Measurements from ENCODE around the gene TMEM208.

- TF ChIP-seq ZNF747 (CRISPR knock-in tag; IDR thresholded peaks at IDR 0.05; ENCODE audit: borderline replicate concordance) (no peak), KLF9 (CRISPR knock-in tag; IDR thresholded peaks at IDR 0.05; ENCODE audit: low read depth) (no peak), PPARG (CRISPR knock-in tag; conservative IDR thresholded peaks at IDR 0.05) (no peak), SOX13 (IDR thresholded peaks at IDR 0.05) (no peak), SOX13 (CRISPR knock-in tag; conservative IDR thresholded peaks at IDR 0.05 in 1 of 2, IDR thresholded peaks at IDR 0.05 in 1 of 2) (no peak), KLF16 (CRISPR knock-in tag; IDR thresholded peaks at IDR 0.05) (no peak)
- TF ChIP-seq, protein P1, sequence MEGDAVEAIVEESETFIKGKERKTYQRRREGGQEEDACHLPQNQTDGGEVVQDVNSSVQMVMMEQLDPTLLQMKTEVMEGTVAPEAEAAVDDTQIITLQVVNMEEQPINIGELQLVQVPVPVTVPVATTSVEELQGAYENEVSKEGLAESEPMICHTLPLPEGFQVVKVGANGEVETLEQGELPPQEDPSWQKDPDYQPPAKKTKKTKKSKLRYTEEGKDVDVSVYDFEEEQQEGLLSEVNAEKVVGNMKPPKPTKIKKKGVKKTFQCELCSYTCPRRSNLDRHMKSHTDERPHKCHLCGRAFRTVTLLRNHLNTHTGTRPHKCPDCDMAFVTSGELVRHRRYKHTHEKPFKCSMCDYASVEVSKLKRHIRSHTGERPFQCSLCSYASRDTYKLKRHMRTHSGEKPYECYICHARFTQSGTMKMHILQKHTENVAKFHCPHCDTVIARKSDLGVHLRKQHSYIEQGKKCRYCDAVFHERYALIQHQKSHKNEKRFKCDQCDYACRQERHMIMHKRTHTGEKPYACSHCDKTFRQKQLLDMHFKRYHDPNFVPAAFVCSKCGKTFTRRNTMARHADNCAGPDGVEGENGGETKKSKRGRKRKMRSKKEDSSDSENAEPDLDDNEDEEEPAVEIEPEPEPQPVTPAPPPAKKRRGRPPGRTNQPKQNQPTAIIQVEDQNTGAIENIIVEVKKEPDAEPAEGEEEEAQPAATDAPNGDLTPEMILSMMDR (CRISPR knock-in tag; IDR thresholded peaks at IDR 0.05): no peak
These were observed 9.1 kb downstream of the TMEM208 start for GRCh38 chr16:67235816-67236562.

All from HepG2 (cell line).